HFF-Myc (cell line): ENCODE results near the gene SLC6A20.

Experiments used
- DNase-seq: peaks from one replicate; pipeline ENCODE4 v3.0.0-alpha.2; 2011; ENCODE audit warnings: low read depth; ENCODE audit errors: extremely low read depth
- H3K4me3 ChIP-seq: replicated peaks from 2 replicates; pipeline ENCODE4 v1.5.1; 2011; ENCODE audit warnings: low read depth, mild to moderate bottlenecking, control low read depth, low read length
- CTCF ChIP-seq: IDR thresholded peaks from 2 replicates; pipeline ENCODE4 v1.5.1; 2012; ENCODE audit warnings: mild to moderate bottlenecking, low read depth, low read length, control low read depth; ENCODE audit errors: missing control alignments

The SLC6A20 gene

GRCh38 chr3:45795882-45796765, at the start of gene SLC6A20:
Gene SLC6A20, minus strand, starts transcription at chr3:45796536. Its CDS starts 117 bp downstream, at chr3:45796419.
- peak within 1 kb of the TSS; percentile 15; the same call in 1 of the 2 replicates for H3K4me3 ChIP-seq
- DNase-seq: no peak
- TF ChIP-seq CTCF: no peak

DNA sequence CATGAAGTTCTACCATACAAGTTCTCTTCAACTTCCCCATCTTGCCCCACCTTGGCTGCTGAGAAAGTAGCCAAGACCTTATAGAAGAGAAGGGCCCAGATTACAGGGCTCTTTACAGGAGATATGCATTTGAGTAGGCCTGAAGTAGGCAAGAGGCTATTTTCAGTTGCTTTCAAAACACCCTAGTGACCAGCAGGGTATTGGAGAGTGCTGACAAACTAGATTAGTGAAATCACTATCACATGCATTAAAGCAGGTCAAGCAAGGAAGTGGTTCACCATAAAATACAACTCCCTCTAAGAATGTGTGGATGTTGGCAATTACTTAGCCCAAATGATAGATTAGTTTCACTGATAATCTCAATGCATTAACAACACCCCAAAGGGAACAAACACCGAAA, 48.3 kb upstream of the SLC6A20 start:
- no peak for TF ChIP-seq CTCF
- no peak for DNase-seq
- H3K4me3 ChIP-seq: no peak overlapping the region

DNA sequence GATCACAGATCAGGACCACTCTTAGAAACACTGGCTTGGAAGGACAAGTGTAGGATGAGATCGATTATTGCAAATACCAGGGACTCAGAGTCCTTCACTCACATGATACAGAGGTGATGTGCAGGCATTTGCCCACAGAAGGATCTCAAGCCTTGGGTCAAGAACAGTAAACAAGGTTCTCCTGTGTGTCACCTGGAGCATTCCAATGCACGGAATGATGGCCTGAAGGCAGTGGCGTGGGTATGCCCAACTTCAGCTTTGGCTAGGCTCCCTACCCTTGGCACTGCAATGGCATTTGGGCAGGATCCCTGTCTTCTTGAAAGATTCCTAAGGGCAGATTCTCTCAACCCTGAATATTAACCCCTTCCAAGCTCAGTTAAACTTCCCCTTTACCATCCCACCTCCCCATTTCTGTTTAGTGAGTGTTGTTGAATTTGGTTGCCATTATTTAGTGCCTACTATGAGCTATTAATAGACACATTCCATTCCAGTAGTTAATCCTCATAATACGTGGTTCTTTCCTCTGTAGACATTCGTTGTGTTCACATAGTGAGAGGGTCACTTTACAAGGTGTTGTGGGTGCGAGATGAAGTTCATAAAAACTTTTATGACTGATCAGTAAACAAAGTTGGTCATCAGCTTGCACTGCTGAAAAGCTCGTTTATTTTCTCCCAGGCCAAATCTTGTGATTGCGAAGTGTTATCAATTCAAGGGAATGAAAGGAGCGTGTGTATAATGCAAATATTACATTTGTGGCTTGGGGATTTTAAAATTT, 46.7 kb upstream of the SLC6A20 start:
- no peak for DNase-seq
- no peak for TF ChIP-seq CTCF
- H3K4me3 ChIP-seq: no peak overlapping the region

DNA sequence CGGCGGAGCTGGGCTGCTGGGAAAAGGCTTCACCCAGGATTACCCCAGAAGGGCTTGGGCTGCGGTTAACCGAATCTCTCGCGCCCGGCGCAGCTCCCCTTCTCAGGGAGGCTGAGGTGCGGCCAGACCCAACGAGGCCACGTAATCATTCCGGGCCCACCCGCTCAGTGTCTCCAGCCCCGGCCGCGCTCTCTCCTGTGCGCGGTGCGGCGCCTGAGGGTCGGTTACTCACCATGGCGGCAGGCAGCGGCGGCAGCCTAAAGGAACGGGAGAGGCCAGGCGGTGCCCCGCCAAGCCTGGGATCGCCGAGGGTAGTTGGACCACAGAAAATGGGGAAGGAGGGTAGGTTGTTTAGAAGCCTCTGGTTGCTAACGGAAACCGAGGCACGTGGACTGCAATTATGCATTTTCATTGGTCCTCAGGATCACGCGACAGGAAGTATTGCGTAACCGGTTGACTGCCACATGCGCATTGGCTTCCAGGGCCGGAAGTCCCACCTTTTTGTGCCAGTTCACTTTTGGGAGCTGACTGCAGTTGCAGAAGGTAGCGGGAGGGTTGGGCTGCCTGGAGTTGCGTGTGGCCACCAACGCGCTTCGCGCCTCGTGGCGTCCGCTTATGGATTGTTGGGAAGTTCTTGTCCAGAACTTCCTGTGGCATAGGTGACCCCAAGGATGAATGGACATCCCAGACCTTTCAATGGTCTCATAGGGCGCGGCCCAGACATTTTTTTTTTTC, 45.6 kb upstream of the SLC6A20 start, which contains the start of gene LZTFL1:
Gene LZTFL1, minus strand, starts transcription at position 363 of the 735 bp plus-strand sequence. Its CDS starts 128 bp downstream, at position 235.
- H3K4me3 ChIP-seq: peak within 1 kb of the TSS; percentile 88
- no peak for TF ChIP-seq CTCF
- peak; percentile 98 for DNase-seq

DNA sequence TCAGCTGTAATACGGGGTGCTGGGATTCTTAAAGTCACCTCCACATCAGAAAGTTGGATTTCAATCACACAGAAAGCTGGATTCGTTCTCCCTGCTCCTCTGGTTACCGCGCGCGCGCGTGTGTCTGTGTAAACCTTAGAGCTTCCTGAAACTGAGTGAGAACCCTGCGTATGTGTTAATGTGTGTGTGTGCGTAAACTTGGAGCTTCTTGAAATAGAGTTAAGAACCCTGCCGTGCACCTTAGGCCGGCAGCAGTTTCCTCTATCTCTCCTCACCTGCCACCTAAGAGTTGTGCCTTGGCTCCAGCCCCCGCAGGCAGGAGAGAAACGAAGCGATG, 45.1 kb upstream of the SLC6A20 start:
- peak overlapping the region; percentile 88 for H3K4me3 ChIP-seq
- DNase-seq: no peak
- no peak for TF ChIP-seq CTCF

DNA sequence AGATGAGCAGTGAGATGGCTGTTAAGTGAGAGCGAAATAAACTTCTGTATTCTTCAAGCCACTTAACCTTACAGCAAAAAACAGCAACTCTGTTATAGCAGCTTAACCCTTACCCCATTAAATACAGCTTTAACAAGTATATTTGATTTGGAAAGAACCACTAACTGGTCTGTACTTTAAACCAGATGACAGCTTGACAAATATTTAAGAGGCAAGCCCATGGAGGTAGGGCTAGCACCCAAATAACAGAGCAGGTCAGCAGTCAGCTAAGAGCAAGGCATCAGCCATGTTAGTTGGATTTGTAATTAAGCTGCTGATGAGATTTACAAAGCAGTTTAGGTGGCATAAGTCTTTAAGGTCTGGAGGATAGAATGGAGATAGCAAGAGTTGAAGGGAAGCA, 42.1 kb upstream of the SLC6A20 start:
- no peak overlapping the region for H3K4me3 ChIP-seq
- no peak for DNase-seq
- TF ChIP-seq CTCF: no peak
